Spinal cord (tissue), 10 donors: ENCODE data around the gene DBF4B. TPM values are rescaled to one million over a fixed set of nuclear protein-coding genes. Genes with fewer than 3 reads are reported as not detected.

Experiments
- DNase-seq, 6 donors: peaks; one replicate each; pipeline versions ENCODE4 v3.0.0 to v3.0.0-alpha.2; 2013 to 2015; ENCODE audit warnings: low spot score in 6 of 6, low read depth in 4 of 6
- H3K27ac ChIP-seq: one replicate; pipeline ENCODE4 v1.5.1; 2013; ENCODE audit warnings: low read depth, low read length, control low read depth
- H3K27me3 ChIP-seq: one replicate; pipeline ENCODE4 v1.6.1; 2013; ENCODE audit warnings: low read length; ENCODE audit not compliant: control insufficient read depth, insufficient read depth
- H3K36me3 ChIP-seq: one replicate; pipeline ENCODE4 v1.6.1; 2013; ENCODE audit warnings: low read length; ENCODE audit not compliant: control insufficient read depth, insufficient read depth
- H3K4me1 ChIP-seq: one replicate; pipeline ENCODE4 v1.6.1; 2013; ENCODE audit warnings: low read length; ENCODE audit not compliant: control insufficient read depth, insufficient read depth
- H3K4me3 ChIP-seq: one replicate; pipeline ENCODE4 v1.5.1; 2013; ENCODE audit warnings: low read depth, low read length, control low read depth
- H3K9me3 ChIP-seq: one replicate; pipeline ENCODE4 v1.6.1; 2013; ENCODE audit warnings: low read length; ENCODE audit not compliant: control insufficient read depth, insufficient read depth
- WGBS: methylation state at CpG from one replicate; pipeline ENCODE4 v1.1.5; 2013; ENCODE audit warnings: missing lambda C conversion rate; ENCODE audit not compliant: insufficient coverage; 5-methylcytosine and 5-hydroxymethylcytosine counted together
- polyA plus RNA-seq, 2 donors: library from polyadenylated mRNA; unstranded; fragments of 120-200 nt; gene quantifications; one replicate each; pipeline ENCODE4 v1.2.1, GENCODE V29; 2013; ENCODE audit not compliant: insufficient read length in 2 of 2
- small RNA-seq: library from RNA; depleted of rRNA; stranded (forward); fragments of <200 nt; gene quantifications from one replicate; pipeline ENCODE3, GENCODE V24; 2014; ENCODE audit warnings: low replicate concordance
- total RNA-seq, 2 donors: library from RNA; depleted of rRNA in 1 of 2; stranded (reverse); fragments of 120-200 nt in 1 of 2; fragments of >200 nt in 1 of 2; gene quantifications; one replicate each; pipeline versions ENCODE4 v1.2.3 to v1.2.4, GENCODE V29; 2013 to 2014
- donor health status: healthy.

The DBF4B gene
- total and polyA plus RNA-seq, 4 donors = 5.4 to 25.6 (median 12.4) TPM

DNA sequence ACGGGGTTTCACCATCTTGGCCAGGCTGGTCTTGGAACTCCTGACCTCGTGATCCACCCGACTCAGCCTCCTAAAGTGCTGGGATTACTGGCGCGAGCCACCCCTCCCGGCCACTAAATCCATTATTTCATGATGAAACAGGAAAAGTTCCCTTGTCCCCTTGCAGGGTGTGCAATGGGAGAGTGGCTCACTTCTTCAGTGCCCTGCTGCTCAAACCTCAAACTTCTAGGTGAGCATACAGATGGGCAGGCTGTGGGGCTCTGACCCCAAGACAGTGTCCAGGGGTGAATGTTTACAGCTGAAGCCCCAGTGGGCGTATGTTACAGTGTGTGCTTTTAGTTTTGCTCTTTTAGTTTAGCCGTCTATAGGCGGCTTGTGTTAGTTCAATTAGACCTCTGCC is 87.0 kb downstream of the DBF4B start:
- DNase-seq = no peak
- no peaks in the 10 kb centered on the region for H3K36me3 ChIP-seq
- H3K27me3 ChIP-seq = no peaks in the 10 kb centered on the region
- H3K27ac ChIP-seq = peak overlapping the region; percentile 58
- H3K4me3 ChIP-seq = no peak overlapping the region
- WGBS = 77% methylated on average over 9 of the region's 9 CpGs
- H3K4me1 ChIP-seq = peaks cover 20% of the 10 kb centered on the region
- no peaks in the 10 kb centered on the region for H3K9me3 ChIP-seq

DNA sequence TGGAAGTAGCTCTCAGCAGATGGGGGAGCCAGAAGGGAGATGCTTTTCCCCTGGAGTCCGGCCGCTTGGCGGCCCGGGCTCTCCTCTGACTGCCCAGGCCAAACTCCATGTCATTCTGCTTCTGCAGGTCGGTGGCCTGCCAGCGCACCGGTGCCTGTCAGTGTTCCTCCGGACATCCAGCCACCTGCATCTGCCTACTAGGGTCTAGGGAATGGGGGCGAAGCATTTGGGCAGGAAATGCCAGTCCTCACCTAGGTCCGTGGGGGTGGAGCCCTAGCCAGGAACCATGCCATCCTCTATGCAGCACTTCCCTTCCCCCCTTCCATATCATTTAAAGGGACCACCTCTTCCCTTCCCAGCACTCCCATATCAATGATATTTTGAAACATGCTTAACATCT is 87.5 kb downstream of the DBF4B start:
- WGBS = 72% methylated on average over 10 of the region's 10 CpGs
- H3K9me3 ChIP-seq = no peaks in the 10 kb centered on the region
- DNase-seq = no peak
- peaks cover 20% of the 10 kb centered on the region for H3K4me1 ChIP-seq
- no peaks in the 10 kb centered on the region for H3K36me3 ChIP-seq
- H3K27me3 ChIP-seq = no peaks in the 10 kb centered on the region
- H3K4me3 ChIP-seq = no peak overlapping the region
- peak overlapping the region; percentile 58 for H3K27ac ChIP-seq

DNA sequence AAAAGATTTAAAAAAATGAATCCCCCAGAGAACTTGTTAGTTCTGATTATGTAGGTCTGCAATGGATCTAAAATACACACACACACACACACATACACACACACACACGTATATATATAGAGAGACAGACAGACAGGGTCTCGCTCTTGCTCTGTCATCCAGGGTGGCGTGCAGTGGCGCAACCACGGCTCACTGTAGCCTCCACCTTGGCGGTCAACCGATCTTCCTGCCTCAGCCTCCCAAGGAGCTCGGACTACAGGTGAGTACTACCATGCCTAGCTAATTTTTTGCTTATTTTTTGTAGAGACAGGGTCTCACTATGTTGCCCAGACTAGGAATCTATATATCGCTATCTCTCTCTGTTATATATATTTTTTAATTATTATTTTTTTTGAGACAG is 88.3 kb downstream of the DBF4B start:
- 96% methylated on average over 7 of the region's 9 CpGs for WGBS
- Histone ChIP-seq H3K36me3 (no peaks in the 10 kb centered on the region), H3K27me3 (no peaks in the 10 kb centered on the region), H3K4me1 (peaks cover 20% of the 10 kb centered on the region), H3K4me3 (no peak overlapping the region), H3K27ac (no peak overlapping the region), H3K9me3 (no peaks in the 10 kb centered on the region)
- no peak for DNase-seq

DNA sequence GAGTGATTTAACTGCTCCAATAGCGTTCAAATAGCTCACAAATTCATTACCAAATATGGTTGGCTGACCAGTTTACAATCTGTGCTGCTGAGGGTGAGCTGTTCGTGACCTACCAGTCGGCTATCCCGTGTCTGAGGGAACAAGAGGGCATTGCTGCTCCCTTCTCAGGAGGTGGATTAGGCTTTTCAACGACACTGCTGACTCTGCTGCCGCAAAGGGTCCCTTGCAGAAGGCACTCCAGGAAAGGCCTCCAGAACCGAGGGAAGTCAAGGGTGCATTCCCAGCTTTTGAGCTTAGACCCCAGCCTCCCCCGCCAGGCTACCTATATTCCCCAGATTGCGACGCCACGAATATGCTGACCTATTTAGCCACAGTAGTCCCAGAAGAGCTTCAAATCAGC is 89.3 kb downstream of the DBF4B start:
- Histone ChIP-seq H3K9me3 (no peaks in the 10 kb centered on the region), H3K36me3 (no peaks in the 10 kb centered on the region), H3K4me3 (no peak overlapping the region), H3K27ac (no peak overlapping the region), H3K4me1 (peaks cover 23% of the 10 kb centered on the region), H3K27me3 (no peaks in the 10 kb centered on the region)
- DNase-seq = no peak
- WGBS = 89% methylated on average over 11 of the region's 11 CpGs

DNA sequence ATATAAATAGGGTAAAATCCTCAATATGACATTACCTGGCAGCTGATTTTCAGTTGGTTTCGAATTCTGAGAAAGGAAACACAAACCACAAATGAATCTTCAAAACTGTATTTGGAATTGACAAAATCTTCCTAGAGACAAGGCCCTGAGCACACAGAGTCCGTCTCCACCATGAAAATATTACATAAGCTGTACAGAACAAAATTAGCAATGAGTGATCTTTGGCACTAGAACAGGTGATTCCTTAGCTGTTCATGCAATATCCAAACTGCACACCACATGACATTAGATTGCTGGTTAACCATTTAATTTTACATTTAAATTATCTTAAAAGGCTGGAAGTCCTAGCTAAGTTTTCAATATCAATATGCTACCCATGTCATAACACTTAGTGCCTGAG is 89.9 kb downstream of the DBF4B start:
- Histone ChIP-seq H3K27me3 (no peaks in the 10 kb centered on the region), H3K27ac (no peak overlapping the region), H3K9me3 (no peaks in the 10 kb centered on the region), H3K36me3 (no peaks in the 10 kb centered on the region), H3K4me3 (no peak overlapping the region), H3K4me1 (peaks cover 24% of the 10 kb centered on the region)
- DNase-seq = no peak
- WGBS = 100% methylated on average over 1 of the region's 2 CpGs

Small RNA genes within 50 kb of the gene (small RNA-seq; reads per million reads assigned to genes)
- gene RN7SL819P = not detected

Other genes with a start within 250 kb of the DBF4B start
- gene GPATCH8, start 205.3 kb upstream of the DBF4B start, total RNA-seq = 10 to 100 TPM; 36.0 to 37.4 TPM
- 10 to 100 TPM; 36.4 to 42.0 TPM for gene GPATCH8, start 205.3 kb upstream of the DBF4B start, polyA plus RNA-seq
- 10 to 100 TPM in 1 of 2 donors, 1 to 10 TPM in 1; 7.4 to 18.3 TPM for gene FZD2, start 151.2 kb upstream of the DBF4B start, total RNA-seq
- gene FZD2, start 151.2 kb upstream of the DBF4B start, polyA plus RNA-seq = 10 to 100 TPM; 10.4 to 15.5 TPM
- gene MEIOC, start 52.2 kb upstream of the DBF4B start, total RNA-seq = under 1 TPM; 0.22 to 0.50 TPM
- 1 to 10 TPM; 1.9 to 2.1 TPM for gene MEIOC, start 52.2 kb upstream of the DBF4B start, polyA plus RNA-seq
- gene CCDC43, start 18.9 kb upstream of the DBF4B start, total RNA-seq = 10 to 100 TPM; 36.4 to 38.1 TPM
- 10 to 100 TPM; 27.0 to 32.1 TPM for gene CCDC43, start 18.9 kb upstream of the DBF4B start, polyA plus RNA-seq
- 10 to 100 TPM in 1 of 2 donors, 1 to 10 TPM in 1; 9.1 to 16.3 TPM for gene ADAM11, start 50.3 kb downstream of the DBF4B start, total RNA-seq
- gene ADAM11, start 50.3 kb downstream of the DBF4B start, polyA plus RNA-seq = 10 to 100 TPM; 20.8 to 26.7 TPM
- gene GJC1, start 121.6 kb downstream of the DBF4B start, total RNA-seq = 10 to 100 TPM; 17.9 to 24.3 TPM
- 10 to 100 TPM; 19.2 to 20.7 TPM for gene GJC1, start 121.6 kb downstream of the DBF4B start, polyA plus RNA-seq
- gene HIGD1B, start 139.2 kb downstream of the DBF4B start, total RNA-seq = 10 to 100 TPM in 1 of 2 donors, 1 to 10 TPM in 1; 5.4 to 18.5 TPM
- gene HIGD1B, start 139.2 kb downstream of the DBF4B start, polyA plus RNA-seq = 10 to 100 TPM in 1 of 2 donors, 1 to 10 TPM in 1; 9.4 to 11.4 TPM
- gene EFTUD2, start 190.8 kb downstream of the DBF4B start, total RNA-seq = 10 to 100 TPM; 68.0 to 69.4 TPM
- 10 to 100 TPM; 79.2 to 85.0 TPM for gene EFTUD2, start 190.8 kb downstream of the DBF4B start, polyA plus RNA-seq
- 1,000 to 10,000 TPM; 2,660 to 3,271 TPM for gene GFAP, start 206.8 kb downstream of the DBF4B start, total RNA-seq
- gene GFAP, start 206.8 kb downstream of the DBF4B start, polyA plus RNA-seq = 1,000 to 10,000 TPM; 2,649 to 3,418 TPM
- 1 to 10 TPM; 1.6 to 2.0 TPM for gene KIF18B, start 239.1 kb downstream of the DBF4B start, total RNA-seq
- 10 to 100 TPM in 1 of 2 donors, 1 to 10 TPM in 1; 7.0 to 11.7 TPM for gene KIF18B, start 239.1 kb downstream of the DBF4B start, polyA plus RNA-seq